HUES6 (cell line): ENCODE measurements around the gene LIMK1.

Experiments used
- H3K27ac ChIP-seq: 2 replicates; pipeline ENCODE4 v1.7.0; 2013; ENCODE audit warnings: low read depth, mild to moderate bottlenecking, low read length, inconsistent platforms
- H3K27me3 ChIP-seq: 2 replicates; pipeline ENCODE4 v1.6.1; 2013; ENCODE audit warnings: low read length; ENCODE audit not compliant: control insufficient read depth, insufficient read depth
- H3K36me3 ChIP-seq: 2 replicates; pipeline ENCODE4 v1.6.1; 2013; ENCODE audit warnings: low read length; ENCODE audit not compliant: control insufficient read depth, insufficient read depth
- H3K4me1 ChIP-seq: 2 replicates; pipeline ENCODE4 v1.6.1; 2013; ENCODE audit warnings: low read length; ENCODE audit not compliant: control insufficient read depth, insufficient read depth
- H3K4me3 ChIP-seq: 2 replicates; pipeline ENCODE4 v1.5.1; 2013; ENCODE audit warnings: low read depth, low read length
- H3K9ac ChIP-seq: one replicate; pipeline ENCODE4 v1.6.1; 2013; ENCODE audit warnings: mild to moderate bottlenecking, low read length
- H3K9me3 ChIP-seq: 2 replicates; pipeline ENCODE4 v1.6.1; 2013; ENCODE audit warnings: low read depth, low read length; ENCODE audit not compliant: control insufficient read depth, insufficient read depth

Gene LIMK1

GRCh38 chr7:74087791-74088453, 4.3 kb downstream of the LIMK1 start:
- H3K9ac ChIP-seq = no peak overlapping the region
- no peaks in the 10 kb centered on the region for H3K9me3 ChIP-seq
- H3K4me1 ChIP-seq = peaks cover 21% of the 10 kb centered on the region
- peaks cover 44% of the 10 kb centered on the region for H3K36me3 ChIP-seq
- no peak overlapping the region for H3K4me3 ChIP-seq
- H3K27me3 ChIP-seq = no peaks in the 10 kb centered on the region
- H3K27ac ChIP-seq = no peak overlapping the region

DNA sequence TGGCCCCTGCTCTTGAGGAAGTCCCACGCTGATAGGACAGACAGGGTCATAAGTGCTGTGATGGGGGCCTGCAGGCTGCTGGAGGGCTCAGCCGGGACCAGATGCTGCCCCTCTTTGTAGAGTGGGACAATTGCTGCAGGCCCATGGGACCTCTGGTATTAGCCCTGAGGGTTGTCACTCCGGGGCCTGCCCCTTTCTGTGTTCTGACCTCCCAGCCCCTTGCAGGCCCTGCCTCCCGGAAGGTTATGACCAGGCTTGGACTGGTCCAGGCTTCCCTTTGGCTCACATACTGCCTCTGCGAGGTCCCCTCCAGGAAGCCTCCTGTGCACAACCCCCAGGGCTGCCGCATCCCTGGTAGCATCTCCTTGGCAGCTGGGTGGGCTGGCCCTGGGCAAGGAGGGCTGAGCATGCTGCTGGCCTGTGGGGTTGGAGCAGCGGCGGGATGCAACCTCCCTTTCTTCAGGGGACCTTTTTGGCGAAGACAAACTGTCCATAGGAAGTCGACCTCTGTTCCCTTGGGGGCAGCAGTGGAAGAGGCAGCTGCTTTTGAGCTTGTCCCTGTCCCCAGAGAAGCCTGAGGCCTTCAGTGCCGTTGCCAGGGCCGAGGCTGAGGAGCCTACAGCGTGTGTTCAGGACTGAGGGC, 8.8 kb downstream of the LIMK1 start:
- Histone ChIP-seq H3K27me3 (no peaks in the 10 kb centered on the region), H3K4me3 (no peak overlapping the region), H3K36me3 (peaks cover 41% of the 10 kb centered on the region), H3K9me3 (peaks cover 7% of the 10 kb centered on the region), H3K9ac (no peak overlapping the region), H3K27ac (no peak overlapping the region), H3K4me1 (peaks cover 34% of the 10 kb centered on the region)

GRCh38 chr7:74092964-74093471, 9.4 kb downstream of the LIMK1 start:
- Histone ChIP-seq H3K27me3 (no peaks in the 10 kb centered on the region), H3K9ac (no peak overlapping the region), H3K9me3 (peaks cover 12% of the 10 kb centered on the region), H3K4me3 (no peak overlapping the region), H3K4me1 (peaks cover 34% of the 10 kb centered on the region), H3K27ac (no peak overlapping the region), H3K36me3 (peaks cover 41% of the 10 kb centered on the region)

- peak overlapping the region; percentile 40 for H3K4me3 ChIP-seq
- peaks cover 41% of the 10 kb centered on the region for H3K36me3 ChIP-seq
- peaks cover 12% of the 10 kb centered on the region for H3K9me3 ChIP-seq
- H3K4me1 ChIP-seq = peaks cover 34% of the 10 kb centered on the region
- peak overlapping the region; percentile 67; the same call in 1 of the 2 replicates for H3K27ac ChIP-seq
- peak overlapping the region; percentile 24 for H3K9ac ChIP-seq
- H3K27me3 ChIP-seq = no peaks in the 10 kb centered on the region
These were observed 10.1 kb downstream of the LIMK1 start for GRCh38 chr7:74093671-74094223.

DNA sequence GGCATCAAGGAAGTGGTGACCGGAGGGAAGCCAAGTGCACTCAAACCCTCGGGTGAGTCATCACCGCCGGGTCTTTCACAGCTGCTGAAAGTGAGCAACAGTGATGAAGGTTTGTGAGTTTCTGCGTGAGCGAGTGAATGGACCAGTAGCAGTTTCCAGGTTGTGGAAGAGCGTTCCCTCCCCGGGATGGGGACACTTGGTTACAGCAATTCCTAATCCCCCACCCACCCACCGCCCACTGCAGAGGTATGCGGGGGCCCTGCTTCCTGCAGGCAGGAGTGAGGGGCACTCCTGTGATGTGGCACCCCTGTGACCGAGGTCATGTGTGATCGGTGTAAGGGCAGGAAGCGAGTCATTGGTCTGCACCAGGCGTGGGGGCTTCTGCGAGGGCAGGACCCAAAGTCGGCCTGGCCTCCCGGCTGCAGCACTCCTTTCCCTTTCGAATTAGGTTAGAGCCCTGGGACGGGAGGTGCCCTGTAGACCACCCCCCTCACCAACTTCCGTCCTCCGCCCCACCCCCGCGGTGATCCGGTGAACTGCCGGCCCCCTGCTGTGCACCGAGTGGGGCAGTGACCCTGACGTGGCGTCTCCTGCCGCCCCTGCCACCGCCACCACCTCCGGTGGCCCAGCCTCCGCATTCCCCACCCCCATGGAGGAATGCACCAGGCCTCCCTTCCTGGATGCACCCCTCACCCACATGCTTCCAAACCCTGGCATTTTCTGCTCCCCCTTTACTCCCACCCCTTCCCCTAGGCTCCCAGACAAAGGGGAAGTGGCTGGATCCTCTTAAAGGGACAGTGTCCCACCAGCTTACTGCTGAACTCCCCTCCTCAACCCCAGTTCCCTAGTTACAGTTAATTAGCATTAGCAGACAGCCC, 10.9 kb downstream of the LIMK1 start:
- H3K36me3 ChIP-seq = peaks cover 41% of the 10 kb centered on the region

DNA sequence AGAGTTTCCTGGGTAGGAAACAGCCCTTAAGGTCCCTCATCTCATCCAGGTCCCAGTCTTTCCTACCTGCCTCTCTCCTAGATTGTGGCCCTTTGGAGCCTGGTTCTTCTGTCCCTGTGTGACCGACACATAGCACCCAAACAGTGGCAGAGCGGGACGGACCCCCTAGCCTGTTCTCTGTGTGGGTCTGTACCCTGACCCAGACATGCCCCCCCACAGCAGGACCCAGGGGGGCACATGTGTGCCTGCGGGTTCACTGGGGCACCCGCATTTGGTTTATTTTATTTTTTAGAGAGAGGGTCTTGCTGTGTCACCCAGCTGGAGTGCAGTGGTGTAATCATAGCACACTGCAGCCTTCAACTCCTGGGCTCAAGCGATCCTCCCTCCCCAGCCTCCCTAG, 11.5 kb downstream of the LIMK1 start:
- H3K4me1 ChIP-seq = peaks cover 34% of the 10 kb centered on the region
- peak overlapping the region; percentile 40 for H3K4me3 ChIP-seq
- peaks cover 44% of the 10 kb centered on the region for H3K36me3 ChIP-seq
- peak overlapping the region; percentile 72 for H3K9ac ChIP-seq
- peak overlapping the region; percentile 67; the same call in 1 of the 2 replicates for H3K27ac ChIP-seq
- no peaks in the 10 kb centered on the region for H3K27me3 ChIP-seq
- H3K9me3 ChIP-seq = peaks cover 12% of the 10 kb centered on the region

More for the DNA sequence above, 10.9 kb downstream of the LIMK1 start:
- peaks cover 12% of the 10 kb centered on the region for H3K9me3 ChIP-seq
- peak overlapping the region; percentile 40 for H3K4me3 ChIP-seq
- H3K9ac ChIP-seq = peak overlapping the region; percentile 72
- H3K4me1 ChIP-seq = peaks cover 34% of the 10 kb centered on the region
- no peaks in the 10 kb centered on the region for H3K27me3 ChIP-seq
- peak overlapping the region; percentile 67; the same call in 1 of the 2 replicates for H3K27ac ChIP-seq

DNA sequence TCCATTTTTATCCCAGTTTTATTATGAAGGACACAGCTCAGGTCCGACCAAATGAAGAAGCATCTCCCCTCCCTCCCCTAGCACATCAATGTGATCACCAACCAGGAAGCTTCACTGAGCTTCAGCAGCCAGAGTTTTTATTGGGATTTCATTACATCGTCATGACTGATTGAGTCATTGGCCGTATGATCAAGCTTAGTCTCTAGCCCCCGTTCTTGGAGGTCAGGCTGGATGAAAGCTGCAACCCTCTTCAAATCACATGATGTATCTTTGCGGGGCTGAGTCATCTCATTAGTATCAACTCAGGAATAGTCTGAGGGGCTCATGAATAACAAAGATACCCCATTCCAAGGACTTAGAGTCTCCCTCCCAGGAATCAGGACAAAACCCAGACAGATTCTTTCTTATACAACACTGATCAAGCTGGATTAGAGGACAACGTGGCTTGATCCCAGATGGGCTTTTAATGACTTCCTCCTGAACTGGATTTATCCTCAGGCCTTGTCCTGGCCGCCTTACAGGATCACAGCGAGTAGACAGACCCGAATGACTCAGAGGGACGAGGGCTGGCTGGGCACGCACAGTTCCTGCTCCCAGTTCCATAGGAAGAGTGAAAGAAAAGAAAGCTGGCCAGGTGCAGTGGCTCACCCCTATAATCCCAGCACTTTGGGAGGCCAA, 14.5 kb downstream of the LIMK1 start:
- Histone ChIP-seq H3K36me3 (peaks cover 59% of the 10 kb centered on the region), H3K4me3 (no peak overlapping the region), H3K9ac (no peak overlapping the region), H3K27ac (peak overlapping the region; percentile 4; the same call in 1 of the 2 replicates), H3K9me3 (peaks cover 12% of the 10 kb centered on the region), H3K27me3 (no peaks in the 10 kb centered on the region), H3K4me1 (peaks cover 22% of the 10 kb centered on the region)

- Histone ChIP-seq H3K9ac (no peak overlapping the region), H3K9me3 (peaks cover 12% of the 10 kb centered on the region), H3K27me3 (no peaks in the 10 kb centered on the region), H3K4me1 (peaks cover 14% of the 10 kb centered on the region), H3K36me3 (peaks cover 68% of the 10 kb centered on the region), H3K27ac (no peak overlapping the region), H3K4me3 (no peak overlapping the region)
These were observed 15.4 kb downstream of the LIMK1 start for GRCh38 chr7:74099031-74099430.

DNA sequence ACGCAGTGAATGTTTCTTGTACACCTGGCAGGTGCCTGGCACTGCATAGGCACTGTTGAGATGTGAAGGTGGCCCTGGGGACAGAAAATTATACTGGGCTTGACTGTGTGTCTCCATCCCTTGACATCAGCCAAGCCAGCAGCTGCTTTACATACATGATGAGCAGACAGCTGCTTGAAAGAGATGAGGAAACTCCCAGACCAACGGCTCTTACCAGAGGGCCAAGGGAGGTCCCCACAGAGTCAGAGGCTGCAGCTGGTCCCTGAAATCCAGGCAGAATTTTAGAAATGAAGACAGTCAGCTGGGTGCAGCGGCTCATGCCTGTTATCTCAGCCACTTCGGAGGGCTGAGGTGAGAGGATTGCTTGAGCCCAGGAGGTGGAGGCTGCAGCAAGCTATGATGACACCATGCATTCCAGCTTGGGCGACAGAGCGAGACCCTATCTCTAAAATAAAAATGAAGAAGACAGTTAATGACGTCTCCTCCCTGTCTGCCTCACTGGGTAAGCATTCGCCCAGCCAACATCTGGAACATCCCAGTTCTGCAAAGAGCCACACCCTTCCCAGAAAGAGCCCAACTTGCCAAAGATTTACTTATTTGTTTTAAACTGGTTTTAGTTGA, 17.6 kb downstream of the LIMK1 start:
- Histone ChIP-seq H3K36me3 (peaks cover 85% of the 10 kb centered on the region), H3K27me3 (no peaks in the 10 kb centered on the region), H3K9ac (no peak overlapping the region), H3K4me1 (no peaks in the 10 kb centered on the region), H3K9me3 (peaks cover 12% of the 10 kb centered on the region), H3K4me3 (no peak overlapping the region), H3K27ac (no peak overlapping the region)

DNA sequence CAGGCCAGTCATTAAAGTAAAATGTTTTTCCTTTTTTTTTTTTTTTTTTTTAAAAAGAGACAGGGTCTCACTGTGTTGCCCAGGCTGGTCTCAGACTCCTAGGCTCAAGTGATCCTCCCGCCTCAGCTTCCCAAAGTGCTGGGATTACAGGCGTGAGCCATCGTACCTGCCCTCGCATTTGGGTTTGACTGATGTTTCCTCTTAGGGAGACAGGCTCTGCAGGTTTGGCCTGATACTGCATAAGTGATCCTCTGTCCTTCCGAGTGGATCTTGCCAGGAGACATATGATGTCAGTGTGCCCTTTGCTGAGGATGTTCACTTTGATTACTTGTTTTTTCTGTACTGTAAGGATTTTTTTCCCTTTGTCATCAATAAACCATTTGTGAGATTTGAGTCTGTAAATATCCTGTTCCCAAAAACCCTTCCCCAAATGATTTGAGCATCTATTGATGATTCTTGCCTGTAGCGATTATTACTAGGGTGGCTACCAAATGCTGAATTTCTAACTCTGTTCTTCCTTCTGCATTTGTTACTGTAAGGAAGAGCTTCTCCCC, 19.7 kb downstream of the LIMK1 start:
- Histone ChIP-seq H3K27ac (no peak overlapping the region), H3K4me1 (no peaks in the 10 kb centered on the region), H3K4me3 (no peak overlapping the region), H3K36me3 (peaks cover 84% of the 10 kb centered on the region), H3K27me3 (no peaks in the 10 kb centered on the region), H3K9ac (no peak overlapping the region), H3K9me3 (no peaks in the 10 kb centered on the region)
